Liver (tissue), 3 donors: ENCODE results near the gene ARHGAP4.

ENCODE experiments used
- EGR1 ChIP-seq, 2 donors: IDR thresholded peaks; 2 replicates each; pipeline ENCODE4 v1.6.1; 2016 to 2018; ENCODE audit warnings: antibody characterized with exemption in 2 of 2, low read depth in 2 of 2
- TAF1 ChIP-seq: conservative IDR thresholded peaks from 2 replicates; pipeline ENCODE4 v1.6.1; 2016; ENCODE audit warnings: antibody characterized with exemption, mild to moderate bottlenecking
- TF ChIP-seq, protein P1 (sequence below): fragments of 150-350 bp; IDR thresholded peaks from 2 replicates; pipeline ENCODE4 v1.5.1; 2017; ENCODE audit warnings: improper control_type of control experiment, low read depth, low read length; ENCODE audit not compliant: missing input control
- TF ChIP-seq, protein P2 (sequence below): IDR thresholded peaks from 2 replicates; pipeline ENCODE4 v1.6.1; 2016; ENCODE audit warnings: antibody characterized with exemption
- TF ChIP-seq, protein P3 (sequence below): IDR thresholded peaks from 2 replicates; pipeline ENCODE4 v1.6.1; 2016; ENCODE audit warnings: antibody characterized with exemption, mild to moderate bottlenecking
- donor health status: healthy.
- donor health status: healthy.

DNA sequence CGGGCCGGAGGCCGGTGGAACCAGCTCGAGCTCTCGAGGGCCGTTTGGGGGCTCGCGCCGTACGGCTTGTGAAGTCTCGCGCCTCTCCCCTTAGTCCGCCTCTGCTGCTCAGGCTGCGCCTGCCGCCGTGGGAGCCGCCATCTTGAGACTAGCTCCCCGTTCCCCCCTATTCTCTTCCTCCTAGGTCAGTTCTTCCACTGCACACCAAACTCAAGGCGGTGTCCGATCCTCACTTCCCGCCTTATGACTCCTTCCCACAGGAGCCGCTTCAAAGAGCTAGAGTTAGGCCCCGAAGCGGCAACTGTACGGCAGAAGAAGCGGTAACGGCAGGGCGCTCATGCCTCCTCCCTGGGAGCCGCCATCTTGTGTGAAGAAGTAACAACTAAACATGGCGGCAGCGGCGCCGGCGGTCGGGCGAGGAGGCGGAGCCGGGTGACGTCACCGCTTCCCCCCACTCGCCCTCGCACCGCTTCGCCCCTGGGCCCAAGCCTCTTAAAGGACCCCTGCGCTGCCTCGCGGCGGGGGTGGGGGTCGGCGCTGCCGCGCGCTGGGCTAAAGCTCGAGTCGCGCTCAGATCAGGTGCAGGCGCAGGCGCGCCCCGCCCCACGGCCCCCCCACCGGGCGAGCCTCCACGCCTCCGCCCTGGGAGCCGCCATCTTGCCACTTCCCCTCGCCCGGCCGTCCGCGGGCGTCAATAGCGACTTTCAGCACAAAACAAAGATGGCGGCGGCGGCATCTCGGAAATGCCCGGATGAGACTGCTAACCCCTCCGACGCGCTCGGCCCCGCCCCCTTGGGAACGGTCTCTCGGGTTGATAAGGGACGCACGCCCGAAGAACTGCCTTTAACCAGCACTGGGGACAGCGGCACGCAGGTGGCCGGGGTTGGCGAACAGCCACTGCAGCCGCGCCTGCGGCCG lies 45.6 kb upstream of the ARHGAP4 start, which contains the start of gene HCFC1:
- no peak for TF ChIP-seq EGR1 (IDR thresholded peaks at IDR 0.05; ENCODE audit: low read depth in 2 of 2)
- TF ChIP-seq, protein P1, sequence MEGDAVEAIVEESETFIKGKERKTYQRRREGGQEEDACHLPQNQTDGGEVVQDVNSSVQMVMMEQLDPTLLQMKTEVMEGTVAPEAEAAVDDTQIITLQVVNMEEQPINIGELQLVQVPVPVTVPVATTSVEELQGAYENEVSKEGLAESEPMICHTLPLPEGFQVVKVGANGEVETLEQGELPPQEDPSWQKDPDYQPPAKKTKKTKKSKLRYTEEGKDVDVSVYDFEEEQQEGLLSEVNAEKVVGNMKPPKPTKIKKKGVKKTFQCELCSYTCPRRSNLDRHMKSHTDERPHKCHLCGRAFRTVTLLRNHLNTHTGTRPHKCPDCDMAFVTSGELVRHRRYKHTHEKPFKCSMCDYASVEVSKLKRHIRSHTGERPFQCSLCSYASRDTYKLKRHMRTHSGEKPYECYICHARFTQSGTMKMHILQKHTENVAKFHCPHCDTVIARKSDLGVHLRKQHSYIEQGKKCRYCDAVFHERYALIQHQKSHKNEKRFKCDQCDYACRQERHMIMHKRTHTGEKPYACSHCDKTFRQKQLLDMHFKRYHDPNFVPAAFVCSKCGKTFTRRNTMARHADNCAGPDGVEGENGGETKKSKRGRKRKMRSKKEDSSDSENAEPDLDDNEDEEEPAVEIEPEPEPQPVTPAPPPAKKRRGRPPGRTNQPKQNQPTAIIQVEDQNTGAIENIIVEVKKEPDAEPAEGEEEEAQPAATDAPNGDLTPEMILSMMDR: peak; percentile 3
- TF ChIP-seq, protein P2, sequence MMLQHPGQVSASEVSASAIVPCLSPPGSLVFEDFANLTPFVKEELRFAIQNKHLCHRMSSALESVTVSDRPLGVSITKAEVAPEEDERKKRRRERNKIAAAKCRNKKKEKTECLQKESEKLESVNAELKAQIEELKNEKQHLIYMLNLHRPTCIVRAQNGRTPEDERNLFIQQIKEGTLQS: no peak
- TF ChIP-seq TAF1: peak; percentile 78
- TF ChIP-seq, protein P3, sequence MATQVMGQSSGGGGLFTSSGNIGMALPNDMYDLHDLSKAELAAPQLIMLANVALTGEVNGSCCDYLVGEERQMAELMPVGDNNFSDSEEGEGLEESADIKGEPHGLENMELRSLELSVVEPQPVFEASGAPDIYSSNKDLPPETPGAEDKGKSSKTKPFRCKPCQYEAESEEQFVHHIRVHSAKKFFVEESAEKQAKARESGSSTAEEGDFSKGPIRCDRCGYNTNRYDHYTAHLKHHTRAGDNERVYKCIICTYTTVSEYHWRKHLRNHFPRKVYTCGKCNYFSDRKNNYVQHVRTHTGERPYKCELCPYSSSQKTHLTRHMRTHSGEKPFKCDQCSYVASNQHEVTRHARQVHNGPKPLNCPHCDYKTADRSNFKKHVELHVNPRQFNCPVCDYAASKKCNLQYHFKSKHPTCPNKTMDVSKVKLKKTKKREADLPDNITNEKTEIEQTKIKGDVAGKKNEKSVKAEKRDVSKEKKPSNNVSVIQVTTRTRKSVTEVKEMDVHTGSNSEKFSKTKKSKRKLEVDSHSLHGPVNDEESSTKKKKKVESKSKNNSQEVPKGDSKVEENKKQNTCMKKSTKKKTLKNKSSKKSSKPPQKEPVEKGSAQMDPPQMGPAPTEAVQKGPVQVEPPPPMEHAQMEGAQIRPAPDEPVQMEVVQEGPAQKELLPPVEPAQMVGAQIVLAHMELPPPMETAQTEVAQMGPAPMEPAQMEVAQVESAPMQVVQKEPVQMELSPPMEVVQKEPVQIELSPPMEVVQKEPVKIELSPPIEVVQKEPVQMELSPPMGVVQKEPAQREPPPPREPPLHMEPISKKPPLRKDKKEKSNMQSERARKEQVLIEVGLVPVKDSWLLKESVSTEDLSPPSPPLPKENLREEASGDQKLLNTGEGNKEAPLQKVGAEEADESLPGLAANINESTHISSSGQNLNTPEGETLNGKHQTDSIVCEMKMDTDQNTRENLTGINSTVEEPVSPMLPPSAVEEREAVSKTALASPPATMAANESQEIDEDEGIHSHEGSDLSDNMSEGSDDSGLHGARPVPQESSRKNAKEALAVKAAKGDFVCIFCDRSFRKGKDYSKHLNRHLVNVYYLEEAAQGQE: no peak
